Skeletal muscle cell (primary cell): ENCODE results near the gene PRKCA.

Experiments used
- DNase-seq: peaks from one replicate; pipeline ENCODE4 v3.0.0-alpha.2; 2010; ENCODE audit warnings: low read depth
- H3K4me3 ChIP-seq: 2 replicates; pipeline ENCODE4 v1.5.1; 2011; ENCODE audit warnings: low read depth, mild to moderate bottlenecking, control low read depth, low read length, moderate library complexity

PRKCA gene

GRCh38 chr17:66751771-66752170 lies 449.4 kb downstream of the PRKCA start:
- H3K4me3 ChIP-seq = no peak overlapping the region
- DNase-seq = no peak

GRCh38 chr17:66752411-66752810 lies 450.0 kb downstream of the PRKCA start:
- no peak overlapping the region for H3K4me3 ChIP-seq
- DNase-seq = no peak

- H3K4me3 ChIP-seq = no peak overlapping the region
- DNase-seq = no peak
These were observed 450.9 kb downstream of the PRKCA start for GRCh38 chr17:66753126-66753920.

- no peak overlapping the region for H3K4me3 ChIP-seq
- no peak for DNase-seq
These were observed 452.9 kb downstream of the PRKCA start for GRCh38 chr17:66755101-66755943.

GRCh38 chr17:66755944-66756290 lies 453.5 kb downstream of the PRKCA start:
- no peak overlapping the region for H3K4me3 ChIP-seq
- no peak for DNase-seq

GRCh38 chr17:66760324-66760723 lies 457.9 kb downstream of the PRKCA start:
- H3K4me3 ChIP-seq = no peak overlapping the region
- DNase-seq = no peak

- DNase-seq = no peak
- H3K4me3 ChIP-seq = no peak overlapping the region
These were observed 459.9 kb downstream of the PRKCA start for GRCh38 chr17:66762276-66762675.

GRCh38 chr17:66763056-66763455 lies 460.6 kb downstream of the PRKCA start:
- no peak overlapping the region for H3K4me3 ChIP-seq
- DNase-seq = no peak

GRCh38 chr17:66764506-66764905 lies 462.1 kb downstream of the PRKCA start:
- H3K4me3 ChIP-seq = no peak overlapping the region
- no peak for DNase-seq

- no peak overlapping the region for H3K4me3 ChIP-seq
- no peak for DNase-seq
These were observed 464.9 kb downstream of the PRKCA start for GRCh38 chr17:66767154-66767933.

- DNase-seq = no peak
- no peak overlapping the region for H3K4me3 ChIP-seq
These were observed 467.5 kb downstream of the PRKCA start for GRCh38 chr17:66769911-66770310.

- no peak for DNase-seq
- no peak overlapping the region for H3K4me3 ChIP-seq
These were observed 469.9 kb downstream of the PRKCA start for GRCh38 chr17:66772148-66772812.

- no peak for DNase-seq
- no peak overlapping the region for H3K4me3 ChIP-seq
These were observed 472.9 kb downstream of the PRKCA start for GRCh38 chr17:66775271-66775670.

GRCh38 chr17:66775881-66776400 lies 473.5 kb downstream of the PRKCA start:
- no peak overlapping the region for H3K4me3 ChIP-seq
- no peak for DNase-seq

- no peak overlapping the region for H3K4me3 ChIP-seq
- no peak for DNase-seq
These were observed 474.7 kb downstream of the PRKCA start for GRCh38 chr17:66776999-66777688.

GRCh38 chr17:66777689-66778225 lies 475.3 kb downstream of the PRKCA start:
- no peak overlapping the region for H3K4me3 ChIP-seq
- DNase-seq = peak; percentile 21

GRCh38 chr17:66778531-66779236 lies 476.3 kb downstream of the PRKCA start:
- no peak for DNase-seq
- no peak overlapping the region for H3K4me3 ChIP-seq

- H3K4me3 ChIP-seq = no peak overlapping the region
- DNase-seq = no peak
These were observed 476.8 kb downstream of the PRKCA start for GRCh38 chr17:66779237-66779606.
